A549 treated with DMSO at 1 μM for 4 hours (cell line): ENCODE data around the gene AHRR. TPM values are rescaled to one million over a fixed set of nuclear protein-coding genes. Genes with fewer than 3 reads are reported as not detected.

Source experiments
- total RNA-seq: library from RNA; stranded (reverse); fragments of 200-300 nt; extraction: Qiagen RNA extraction; gene quantifications from 5 replicates; pipeline ENCODE4 v1.2.3, GENCODE V29; 2022; ENCODE audit warnings: low read depth

AHRR gene
- total RNA-seq = 3.5 to 4.3 TPM (median 3.6 TPM) in 5 replicates

DNA sequence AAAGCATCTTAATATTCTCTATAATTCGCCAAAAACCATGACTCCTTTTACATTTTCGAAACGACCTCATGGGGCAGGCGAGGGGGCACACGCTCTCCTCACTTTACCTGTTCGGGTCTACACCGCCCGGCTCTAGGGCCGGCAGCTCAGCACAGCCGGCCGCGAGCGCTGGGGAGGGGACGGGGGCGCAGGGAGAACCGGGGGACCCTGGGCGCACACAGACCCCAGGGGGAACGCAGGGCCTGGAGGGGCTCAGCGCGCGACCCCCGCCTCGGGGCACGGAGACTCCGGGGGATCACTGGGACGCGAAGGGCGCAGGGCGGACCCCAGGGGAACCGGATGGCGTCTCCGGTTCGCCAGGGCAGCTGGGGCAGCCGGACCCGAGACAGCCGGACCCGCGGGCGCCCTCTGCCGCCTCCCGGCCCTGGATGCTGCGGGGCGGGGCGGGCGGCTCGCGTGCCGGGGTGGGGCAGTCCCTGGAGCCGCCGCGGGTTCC, at the start of gene AHRR:
Gene AHRR, plus strand, starts transcription at position 485 of the 496 bp plus-strand sequence. CDS start 22,189 bp downstream, outside the sequence.

GRCh38 chr5:442335-443238, 121.1 kb downstream of the AHRR start, which contains the start of gene EXOC3:
Gene EXOC3, plus strand, starts transcription at chr5:443176. Its CDS starts 3,030 bp downstream, at chr5:446206.

Other genes with a start within 250 kb of the AHRR start
- gene PLEKHG4B, start 229.5 kb upstream of the AHRR start, total RNA-seq = 0.56 to 1.1 TPM (median 0.88 TPM) in 5 replicates
- not detected in 5 replicates for gene LRRC14B, start 130.2 kb upstream of the AHRR start, total RNA-seq
- gene CCDC127, start 103.6 kb upstream of the AHRR start, total RNA-seq = 4.7 to 7.4 TPM (median 7.0 TPM) in 5 replicates
- 100 to 123 TPM (median 117 TPM) in 5 replicates for gene SDHA, start 103.4 kb upstream of the AHRR start, total RNA-seq
- gene PDCD6, start 50.1 kb upstream of the AHRR start, total RNA-seq = 158 to 195 TPM (median 190 TPM) in 5 replicates
- 27.9 to 32.7 TPM (median 32.2 TPM) in 5 replicates for gene EXOC3, start 121.5 kb downstream of the AHRR start, total RNA-seq
- 2.1 to 2.8 TPM (median 2.5 TPM) in 5 replicates for gene SLC9A3, start 202.7 kb downstream of the AHRR start, total RNA-seq